ENCODE data around the gene HEBP1.

DNA sequence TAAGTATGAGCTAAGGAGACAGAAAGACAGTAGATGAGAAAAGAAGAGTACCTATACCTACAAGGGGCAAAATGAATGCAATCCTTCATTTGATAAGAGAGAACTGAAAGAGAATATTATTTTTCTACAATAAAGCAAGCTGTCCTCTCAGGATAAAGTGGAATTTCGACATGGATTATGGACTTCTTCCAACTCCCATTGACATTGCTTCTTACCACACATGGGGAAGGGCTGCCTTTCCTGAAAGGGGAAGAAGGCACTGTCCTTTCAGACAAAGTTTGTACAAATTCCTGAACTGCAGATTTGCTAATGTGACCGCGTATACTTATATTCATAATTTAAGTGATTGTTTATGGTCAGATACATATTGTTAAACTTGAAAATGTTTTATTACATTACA lies 4.3 kb upstream of the HEBP1 start:
- TF ChIP-seq, protein P1, sequence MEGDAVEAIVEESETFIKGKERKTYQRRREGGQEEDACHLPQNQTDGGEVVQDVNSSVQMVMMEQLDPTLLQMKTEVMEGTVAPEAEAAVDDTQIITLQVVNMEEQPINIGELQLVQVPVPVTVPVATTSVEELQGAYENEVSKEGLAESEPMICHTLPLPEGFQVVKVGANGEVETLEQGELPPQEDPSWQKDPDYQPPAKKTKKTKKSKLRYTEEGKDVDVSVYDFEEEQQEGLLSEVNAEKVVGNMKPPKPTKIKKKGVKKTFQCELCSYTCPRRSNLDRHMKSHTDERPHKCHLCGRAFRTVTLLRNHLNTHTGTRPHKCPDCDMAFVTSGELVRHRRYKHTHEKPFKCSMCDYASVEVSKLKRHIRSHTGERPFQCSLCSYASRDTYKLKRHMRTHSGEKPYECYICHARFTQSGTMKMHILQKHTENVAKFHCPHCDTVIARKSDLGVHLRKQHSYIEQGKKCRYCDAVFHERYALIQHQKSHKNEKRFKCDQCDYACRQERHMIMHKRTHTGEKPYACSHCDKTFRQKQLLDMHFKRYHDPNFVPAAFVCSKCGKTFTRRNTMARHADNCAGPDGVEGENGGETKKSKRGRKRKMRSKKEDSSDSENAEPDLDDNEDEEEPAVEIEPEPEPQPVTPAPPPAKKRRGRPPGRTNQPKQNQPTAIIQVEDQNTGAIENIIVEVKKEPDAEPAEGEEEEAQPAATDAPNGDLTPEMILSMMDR (conservative IDR thresholded peaks at IDR 0.05; ENCODE audit: low read depth, low read length), result no peak
- no peak for TF ChIP-seq EZH2 (IDR thresholded peaks at IDR 0.05; ENCODE audit: low read length, unreplicated experiment)

Measured in PC-3 (cell line).